Measurements from ENCODE around the gene CAPRIN1.
A peak's percentile ranks its signal among the peaks of the same experiment; 100 is the strongest.

The CAPRIN1 gene

DNA sequence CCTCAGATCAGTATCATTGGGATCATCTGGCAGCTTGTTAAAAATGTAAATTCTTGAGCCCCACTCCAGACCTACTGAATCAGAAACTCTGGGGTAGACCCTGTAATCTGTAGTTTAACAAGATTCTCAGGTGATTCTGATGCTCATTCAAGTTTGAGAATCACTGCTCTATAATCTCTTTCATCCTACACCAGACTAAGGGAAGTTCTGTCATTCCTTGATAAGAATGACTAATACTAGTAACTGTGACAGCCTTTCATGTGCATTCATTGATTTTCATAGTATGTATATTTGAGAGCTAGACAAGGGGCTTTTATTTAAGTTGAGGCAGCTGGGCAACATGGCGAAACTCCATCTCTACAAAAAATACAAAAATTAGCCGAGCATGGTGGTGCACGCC lies 83.9 kb downstream of the CAPRIN1 start:
- H3K36me3 ChIP-seq (ENCODE audit: control insufficient read depth, insufficient read depth, low read length) = peaks cover 46% of the 10 kb centered on the region
- no peaks in the 10 kb centered on the region for H3K27me3 ChIP-seq (replicated peaks; ENCODE audit: control insufficient read depth, insufficient read depth, low read length)
- TF ChIP-seq, protein P1, sequence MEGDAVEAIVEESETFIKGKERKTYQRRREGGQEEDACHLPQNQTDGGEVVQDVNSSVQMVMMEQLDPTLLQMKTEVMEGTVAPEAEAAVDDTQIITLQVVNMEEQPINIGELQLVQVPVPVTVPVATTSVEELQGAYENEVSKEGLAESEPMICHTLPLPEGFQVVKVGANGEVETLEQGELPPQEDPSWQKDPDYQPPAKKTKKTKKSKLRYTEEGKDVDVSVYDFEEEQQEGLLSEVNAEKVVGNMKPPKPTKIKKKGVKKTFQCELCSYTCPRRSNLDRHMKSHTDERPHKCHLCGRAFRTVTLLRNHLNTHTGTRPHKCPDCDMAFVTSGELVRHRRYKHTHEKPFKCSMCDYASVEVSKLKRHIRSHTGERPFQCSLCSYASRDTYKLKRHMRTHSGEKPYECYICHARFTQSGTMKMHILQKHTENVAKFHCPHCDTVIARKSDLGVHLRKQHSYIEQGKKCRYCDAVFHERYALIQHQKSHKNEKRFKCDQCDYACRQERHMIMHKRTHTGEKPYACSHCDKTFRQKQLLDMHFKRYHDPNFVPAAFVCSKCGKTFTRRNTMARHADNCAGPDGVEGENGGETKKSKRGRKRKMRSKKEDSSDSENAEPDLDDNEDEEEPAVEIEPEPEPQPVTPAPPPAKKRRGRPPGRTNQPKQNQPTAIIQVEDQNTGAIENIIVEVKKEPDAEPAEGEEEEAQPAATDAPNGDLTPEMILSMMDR (IDR thresholded peaks at IDR 0.05; ENCODE audit: insufficient read depth, low read length, poor library complexity, severe bottlenecking) = no peak
- no peak overlapping the region for H3K4me3 ChIP-seq (replicated peaks; ENCODE audit: low read depth, low read length)
- DNase-seq (ENCODE audit: extremely low read depth, insufficient read length) = no peak

DNA sequence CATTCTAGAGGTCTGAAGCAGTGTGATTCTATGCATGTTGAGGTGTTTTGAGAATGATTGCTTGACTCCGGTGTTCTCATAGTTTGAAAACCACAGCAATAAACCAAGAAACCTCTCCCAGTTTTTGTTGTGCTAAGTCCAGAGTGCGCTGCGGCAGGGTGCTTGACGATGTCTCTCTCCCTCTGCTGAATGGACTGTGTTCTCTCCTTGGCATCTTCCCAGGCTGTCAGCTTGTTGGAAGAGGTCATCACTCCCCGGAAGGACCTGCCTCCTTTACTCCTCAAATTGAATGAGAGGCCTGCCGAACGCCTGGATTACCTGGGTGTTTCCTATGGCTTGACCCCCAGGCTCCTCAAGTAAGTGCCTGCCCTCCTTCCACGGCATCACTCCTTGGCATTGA lies 84.9 kb downstream of the CAPRIN1 start:
- DNase-seq (ENCODE audit: extremely low read depth, insufficient read length) = no peak
- Histone ChIP-seq H3K27me3 (replicated peaks; ENCODE audit: control insufficient read depth, insufficient read depth, low read length) (no peaks in the 10 kb centered on the region), H3K36me3 (ENCODE audit: control insufficient read depth, insufficient read depth, low read length) (peaks cover 46% of the 10 kb centered on the region), H3K4me3 (replicated peaks; ENCODE audit: low read depth, low read length) (no peak overlapping the region)
- TF ChIP-seq, protein P1 (IDR thresholded peaks at IDR 0.05; ENCODE audit: insufficient read depth, low read length, poor library complexity, severe bottlenecking) = no peak

DNA sequence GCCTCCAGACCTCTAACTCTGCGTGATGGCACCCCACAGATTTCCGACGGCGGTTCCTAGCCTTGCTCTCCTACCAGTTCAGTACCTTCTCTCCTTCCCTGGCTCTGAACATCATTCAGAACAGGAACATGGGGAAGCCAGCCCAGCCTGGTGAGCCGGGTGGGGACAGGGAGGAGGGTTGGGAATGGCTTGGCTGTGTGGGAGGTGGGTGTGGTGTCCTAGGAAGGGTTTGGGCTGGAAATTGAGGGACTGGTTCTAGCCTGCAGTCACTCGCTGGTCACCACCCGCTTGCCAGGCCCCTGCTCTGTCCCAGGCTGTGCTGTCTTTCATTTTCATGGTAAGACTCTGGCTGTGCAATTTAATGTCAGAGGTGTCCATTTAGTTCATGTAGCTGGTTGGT lies 87.8 kb downstream of the CAPRIN1 start:
- H3K27me3 ChIP-seq (replicated peaks; ENCODE audit: control insufficient read depth, insufficient read depth, low read length) = no peaks in the 10 kb centered on the region
- no peak for DNase-seq (ENCODE audit: extremely low read depth, insufficient read length)
- peaks cover 51% of the 10 kb centered on the region for H3K36me3 ChIP-seq (ENCODE audit: control insufficient read depth, insufficient read depth, low read length)
- TF ChIP-seq, protein P1 (IDR thresholded peaks at IDR 0.05; ENCODE audit: insufficient read depth, low read length, poor library complexity, severe bottlenecking) = no peak
- H3K4me3 ChIP-seq (replicated peaks; ENCODE audit: low read depth, low read length) = no peak overlapping the region

DNA sequence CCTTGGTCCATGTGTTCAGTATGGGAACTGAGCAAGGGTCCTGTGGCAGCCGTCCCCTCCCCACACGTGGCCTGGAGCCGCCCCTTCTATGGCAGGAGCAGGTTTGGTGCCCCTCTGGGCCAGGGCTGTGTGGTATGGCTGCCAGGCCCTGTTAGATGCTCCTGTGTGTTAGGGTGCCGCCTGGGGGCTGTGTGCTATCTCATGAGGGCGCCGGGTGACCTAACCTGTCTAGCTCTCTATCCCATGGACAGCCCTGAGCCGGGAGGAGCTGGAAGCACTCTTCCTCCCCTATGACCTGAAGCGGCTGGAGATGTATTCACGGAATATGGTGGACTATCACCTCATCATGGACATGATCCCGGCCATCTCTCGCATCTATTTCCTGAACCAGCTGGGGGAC lies 88.6 kb downstream of the CAPRIN1 start:
- DNase-seq (ENCODE audit: extremely low read depth, insufficient read length) = no peak
- no peak overlapping the region for H3K4me3 ChIP-seq (replicated peaks; ENCODE audit: low read depth, low read length)
- TF ChIP-seq, protein P1 (IDR thresholded peaks at IDR 0.05; ENCODE audit: insufficient read depth, low read length, poor library complexity, severe bottlenecking) = no peak
- H3K27me3 ChIP-seq (replicated peaks; ENCODE audit: control insufficient read depth, insufficient read depth, low read length) = no peaks in the 10 kb centered on the region
- peaks cover 51% of the 10 kb centered on the region for H3K36me3 ChIP-seq (ENCODE audit: control insufficient read depth, insufficient read depth, low read length)

DNA sequence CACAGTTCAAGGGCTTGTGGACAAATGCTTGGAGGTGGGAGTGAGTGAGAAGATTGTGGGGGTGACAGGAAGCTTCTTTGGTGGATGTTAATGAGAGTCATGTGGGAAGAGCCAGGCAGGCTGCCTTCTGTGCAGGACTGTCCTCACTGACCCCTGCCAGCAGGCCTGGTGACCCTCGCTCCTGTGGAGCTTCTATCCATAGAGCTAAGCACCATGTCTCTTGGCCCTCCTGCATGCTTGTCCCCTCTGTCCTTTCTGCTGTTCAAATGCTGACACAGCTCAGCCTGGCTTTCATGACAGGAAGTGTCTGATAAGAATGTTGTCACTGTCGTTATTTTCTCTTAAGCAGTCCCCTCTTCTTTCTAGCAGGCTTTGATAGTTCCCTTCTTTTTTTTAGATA lies 91.5 kb downstream of the CAPRIN1 start:
- DNase-seq (ENCODE audit: extremely low read depth, insufficient read length) = no peak
- Histone ChIP-seq H3K4me3 (replicated peaks; ENCODE audit: low read depth, low read length) (no peak overlapping the region), H3K27me3 (replicated peaks; ENCODE audit: control insufficient read depth, insufficient read depth, low read length) (no peaks in the 10 kb centered on the region), H3K36me3 (ENCODE audit: control insufficient read depth, insufficient read depth, low read length) (peaks cover 40% of the 10 kb centered on the region)
- TF ChIP-seq, protein P1 (IDR thresholded peaks at IDR 0.05; ENCODE audit: insufficient read depth, low read length, poor library complexity, severe bottlenecking) = no peak

DNA sequence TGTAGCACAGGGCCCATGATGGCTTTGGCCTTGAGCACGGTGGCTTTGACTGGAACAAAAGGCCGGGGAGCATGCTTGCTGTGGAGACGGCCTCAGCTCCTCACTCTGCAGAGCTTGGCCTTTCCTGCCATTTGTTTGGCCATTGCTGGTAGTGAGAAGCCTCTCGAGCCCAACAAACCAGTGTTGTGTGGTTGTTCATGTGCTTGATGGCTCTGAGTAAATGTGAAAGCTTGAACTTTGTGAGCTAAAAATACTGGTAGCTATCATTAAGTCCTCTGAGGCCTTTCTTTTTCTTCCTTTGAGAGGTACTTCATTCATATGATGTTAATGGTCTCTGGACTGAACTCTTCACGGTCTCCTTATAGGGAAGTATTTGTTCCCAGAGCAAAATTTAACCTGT lies 93.5 kb downstream of the CAPRIN1 start:
- DNase-seq (ENCODE audit: extremely low read depth, insufficient read length) = peak; percentile 57
- H3K27me3 ChIP-seq (replicated peaks; ENCODE audit: control insufficient read depth, insufficient read depth, low read length) = no peaks in the 10 kb centered on the region
- H3K36me3 ChIP-seq (ENCODE audit: control insufficient read depth, insufficient read depth, low read length) = peaks cover 42% of the 10 kb centered on the region
- TF ChIP-seq, protein P1 (IDR thresholded peaks at IDR 0.05; ENCODE audit: insufficient read depth, low read length, poor library complexity, severe bottlenecking) = no peak
- H3K4me3 ChIP-seq (replicated peaks; ENCODE audit: low read depth, low read length) = no peak overlapping the region
